Neural cell (in vitro differentiated cells): ENCODE results near the gene HABP4. TPM values are rescaled to one million over a fixed set of nuclear protein-coding genes. Genes with fewer than 3 reads are reported as not detected.

Source experiments
- H2AFZ ChIP-seq: fragments of 200-600, 300-800 bp; sonication (generic), shearing (Covaris generic); 2 replicates; pipeline ENCODE4 v1.6.0; 2014; ENCODE audit warnings: low read depth, mild to moderate bottlenecking, antibody characterized with exemption, low read length, moderate library complexity
- H3F3A ChIP-seq: fragments of 200-600 bp; shearing (Covaris generic); 2 replicates; pipeline ENCODE4 v1.6.1; 2016; ENCODE audit warnings: mild to moderate bottlenecking, moderate library complexity, mixed read lengths, antibody characterized with exemption, low read length; ENCODE audit not compliant: insufficient read depth, poor library complexity, severe bottlenecking
- H3K27ac ChIP-seq: fragments of 200-600, 300-800 bp; sonication (generic), shearing (Covaris generic); 2 replicates; pipeline ENCODE4 v1.5.1; 2014; ENCODE audit warnings: mild to moderate bottlenecking, low read length, moderate library complexity
- H3K27me3 ChIP-seq: fragments of 300-800, 200-600 bp; sonication (generic), shearing (Covaris generic); 2 replicates; pipeline ENCODE4 v1.6.0; 2014; ENCODE audit warnings: mild to moderate bottlenecking, low read depth, low read length, moderate library complexity; ENCODE audit not compliant: insufficient read depth
- H3K36me3 ChIP-seq: fragments of 300-800, 200-600 bp; sonication (generic), shearing (Covaris generic); 2 replicates; pipeline ENCODE4 v1.5.1; 2014; ENCODE audit warnings: mild to moderate bottlenecking, antibody characterized with exemption, low read length, moderate library complexity; ENCODE audit not compliant: insufficient read depth
- H3K4me2 ChIP-seq: fragments of 300-800, 200-600 bp; sonication (generic), shearing (Covaris generic); 2 replicates; pipeline ENCODE4 v1.6.0; 2014; ENCODE audit warnings: mild to moderate bottlenecking, low read length
- H3K4me3 ChIP-seq: fragments of 300-800, 200-600 bp; sonication (generic), shearing (Covaris generic); 2 replicates; pipeline ENCODE4 v1.5.1; 2014; ENCODE audit warnings: mild to moderate bottlenecking, low read length, moderate library complexity
- H3K79me2 ChIP-seq: fragments of 200-600 bp; shearing (Covaris generic); replicated peaks from 2 replicates; pipeline ENCODE4 v1.6.0; 2014; ENCODE audit warnings: mild to moderate bottlenecking, low read length, moderate library complexity; ENCODE audit not compliant: insufficient read depth
- H3K9ac ChIP-seq: fragments of 300-800, 200-600 bp; sonication (generic), shearing (Covaris generic); 2 replicates; pipeline ENCODE4 v1.6.1; 2016; ENCODE audit warnings: mild to moderate bottlenecking, low read length, mixed read lengths
- H3K9me2 ChIP-seq: fragments of 200-600 bp; shearing (Covaris generic); 2 replicates; pipeline ENCODE4 v1.6.1; 2016; ENCODE audit warnings: mild to moderate bottlenecking, low read length, mixed read lengths; ENCODE audit not compliant: insufficient read depth
- H3K9me3 ChIP-seq: fragments of 200-600, 300-800 bp; sonication (generic), shearing (Covaris generic); 2 replicates; pipeline ENCODE4 v1.6.1; 2016; ENCODE audit warnings: mild to moderate bottlenecking, mixed run types, low read length, moderate library complexity, mixed read lengths
- H4K20me1 ChIP-seq: fragments of 200-600 bp; shearing (Covaris generic); 2 replicates; pipeline ENCODE4 v1.6.1; 2016; ENCODE audit warnings: mild to moderate bottlenecking, mixed run types; ENCODE audit not compliant: insufficient read depth
- EP300 ChIP-seq: fragments of 450-650 bp; conservative IDR thresholded peaks from 2 replicates; pipeline ENCODE4 v1.6.1; 2014; ENCODE audit warnings: antibody characterized with exemption, mild to moderate bottlenecking, moderate library complexity; ENCODE audit not compliant: poor library complexity, severe bottlenecking
- EZH2 ChIP-seq: fragments of 200-600, 300-800 bp; shearing (Covaris generic), sonication (generic); IDR thresholded peaks from 2 replicates; pipeline ENCODE4 v1.6.1; 2014; ENCODE audit warnings: antibody characterized with exemption, low read length, borderline replicate concordance, mild to moderate bottlenecking; ENCODE audit not compliant: insufficient read depth, poor library complexity, severe bottlenecking
- MXI1 ChIP-seq: fragments of 450-650 bp; conservative IDR thresholded peaks from 2 replicates; pipeline ENCODE4 v1.6.1; 2014; ENCODE audit warnings: antibody characterized with exemption, mild to moderate bottlenecking; ENCODE audit not compliant: poor library complexity, severe bottlenecking
- POLR2AphosphoS5 ChIP-seq: IDR thresholded peaks from 2 replicates; pipeline ENCODE4 v1.6.1; 2012
- RAD21 ChIP-seq: fragments of 450-650 bp; conservative IDR thresholded peaks from 2 replicates; pipeline ENCODE4 v1.6.1; 2014; ENCODE audit warnings: antibody characterized with exemption, mild to moderate bottlenecking, moderate library complexity
- REST ChIP-seq: IDR thresholded peaks from 2 replicates; pipeline ENCODE4 v1.6.1; 2012; ENCODE audit warnings: borderline replicate concordance
- SMC3 ChIP-seq: fragments of 450-650 bp; conservative IDR thresholded peaks from 2 replicates; pipeline ENCODE4 v1.6.1; 2014; ENCODE audit warnings: antibody characterized with exemption, mild to moderate bottlenecking, moderate library complexity; ENCODE audit not compliant: poor library complexity
- TAF1 ChIP-seq: IDR thresholded peaks from 2 replicates; pipeline ENCODE4 v1.6.1; 2012; ENCODE audit warnings: low read depth
- polyA plus RNA-seq: library from polyadenylated mRNA; depleted of rRNA; stranded (reverse); fragments of >200 nt; gene quantifications from 2 replicates; pipeline ENCODE4 v1.2.3, GENCODE V29; 2014
- TF ChIP-seq, protein P1 (sequence below): fragments of 450-650 bp; IDR thresholded peaks from 2 replicates; pipeline ENCODE4 v1.5.1; 2014; ENCODE audit warnings: antibody characterized with exemption, mild to moderate bottlenecking, moderate library complexity; ENCODE audit not compliant: poor library complexity, severe bottlenecking

Gene HABP4
- polyA plus RNA-seq, 1 donor from 2014 or later: 14.7 TPM

DNA sequence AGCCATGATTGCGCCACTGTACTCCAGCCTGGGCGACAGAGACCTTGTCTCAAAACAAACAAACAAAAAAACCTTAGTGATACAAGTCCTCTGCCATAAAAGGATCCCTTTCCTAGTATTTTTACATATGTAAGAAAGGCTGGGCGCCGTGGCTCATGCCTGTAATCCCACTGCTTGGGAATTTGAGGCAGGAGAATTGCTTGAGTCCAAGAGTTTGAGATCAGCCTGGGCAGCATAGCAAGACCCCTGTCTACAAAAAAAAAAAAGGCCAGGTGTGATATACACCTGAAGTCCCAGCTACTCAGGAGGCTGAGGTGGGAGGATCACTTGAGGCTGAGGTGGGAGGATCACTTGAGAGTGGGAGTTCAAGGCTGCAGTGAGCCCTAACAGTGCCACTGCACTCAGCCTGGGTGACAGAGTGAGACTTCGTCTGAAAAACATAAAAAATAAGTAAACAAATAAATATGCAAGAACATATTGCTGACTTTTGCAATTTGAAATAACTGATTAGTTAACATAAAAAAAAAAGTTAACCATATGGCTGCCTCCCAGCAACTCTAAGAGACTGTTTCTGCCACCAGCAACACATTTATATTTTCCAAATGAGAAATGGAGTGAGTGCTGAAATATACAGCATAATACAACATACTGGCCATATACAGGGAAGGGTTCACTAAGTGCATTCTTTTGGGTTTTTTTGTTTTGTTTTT, 38.7 kb upstream of the HABP4 start:
- Histone ChIP-seq H3K9ac (no peak overlapping the region), H2AFZ (no peak overlapping the region), H3K9me2 (no peaks in the 10 kb centered on the region), H3K4me2 (no peak overlapping the region), H4K20me1 (no peaks in the 10 kb centered on the region), H3K27me3 (no peaks in the 10 kb centered on the region), H3K4me3 (no peak overlapping the region), H3K36me3 (no peaks in the 10 kb centered on the region), H3F3A (no peaks in the 10 kb centered on the region), H3K79me2 (peaks cover 23% of the 10 kb centered on the region), H3K27ac (no peak overlapping the region), H3K9me3 (no peaks in the 10 kb centered on the region)
- no peak for TF ChIP-seq EZH2
- TF ChIP-seq RAD21: no peak

- H3K4me2 ChIP-seq: no peak overlapping the region
- no peaks in the 10 kb centered on the region for H4K20me1 ChIP-seq
- H3K27me3 ChIP-seq: no peaks in the 10 kb centered on the region
Observed at GRCh38 chr9:96412174-96412913, 37.6 kb upstream of the HABP4 start.

More at GRCh38 chr9:96412174-96412913, 37.6 kb upstream of the HABP4 start:
- Histone ChIP-seq H3K79me2 (peaks cover 23% of the 10 kb centered on the region), H3K9ac (no peak overlapping the region), H3K4me3 (no peak overlapping the region), H3K36me3 (no peaks in the 10 kb centered on the region), H2AFZ (no peak overlapping the region), H3K9me3 (no peaks in the 10 kb centered on the region), H3K27ac (no peak overlapping the region), H3F3A (no peaks in the 10 kb centered on the region), H3K9me2 (no peaks in the 10 kb centered on the region)
- TF ChIP-seq POLR2AphosphoS5 (no peak), MXI1 (no peak), TAF1 (no peak), SMC3 (no peak), EZH2 (no peak), REST (no peak), RAD21 (no peak), EP300 (no peak)
- TF ChIP-seq, protein P1, sequence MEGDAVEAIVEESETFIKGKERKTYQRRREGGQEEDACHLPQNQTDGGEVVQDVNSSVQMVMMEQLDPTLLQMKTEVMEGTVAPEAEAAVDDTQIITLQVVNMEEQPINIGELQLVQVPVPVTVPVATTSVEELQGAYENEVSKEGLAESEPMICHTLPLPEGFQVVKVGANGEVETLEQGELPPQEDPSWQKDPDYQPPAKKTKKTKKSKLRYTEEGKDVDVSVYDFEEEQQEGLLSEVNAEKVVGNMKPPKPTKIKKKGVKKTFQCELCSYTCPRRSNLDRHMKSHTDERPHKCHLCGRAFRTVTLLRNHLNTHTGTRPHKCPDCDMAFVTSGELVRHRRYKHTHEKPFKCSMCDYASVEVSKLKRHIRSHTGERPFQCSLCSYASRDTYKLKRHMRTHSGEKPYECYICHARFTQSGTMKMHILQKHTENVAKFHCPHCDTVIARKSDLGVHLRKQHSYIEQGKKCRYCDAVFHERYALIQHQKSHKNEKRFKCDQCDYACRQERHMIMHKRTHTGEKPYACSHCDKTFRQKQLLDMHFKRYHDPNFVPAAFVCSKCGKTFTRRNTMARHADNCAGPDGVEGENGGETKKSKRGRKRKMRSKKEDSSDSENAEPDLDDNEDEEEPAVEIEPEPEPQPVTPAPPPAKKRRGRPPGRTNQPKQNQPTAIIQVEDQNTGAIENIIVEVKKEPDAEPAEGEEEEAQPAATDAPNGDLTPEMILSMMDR: no peak
